Measurements from ENCODE around the gene MYO1F.

- TF ChIP-seq EZH2 (IDR thresholded peaks at IDR 0.05; ENCODE audit: borderline replicate concordance, low read length) (no peak), CTCF (IDR thresholded peaks at IDR 0.05; ENCODE audit: low read length) (no peak)
Observed at GRCh38 chr19:8611391-8611876, 34.2 kb upstream of the MYO1F start.

Measured in OCI-LY1 (cell line).